Duodenal mucosa (tissue), 2 donors: Measurements from ENCODE around the gene QSER1.
"Not testable (repeated sequence)": the region's sequence is repeated elsewhere in the genome, so short reads cannot be mapped to it uniquely, and the experiment has no call there.

Source experiments
- H3K27ac ChIP-seq: one replicate; pipeline ENCODE4 v1.7.0; 2013; ENCODE audit warnings: low read depth, low read length
- H3K27me3 ChIP-seq, 2 donors: one replicate each; pipeline ENCODE4 v1.7.0; 2013; ENCODE audit warnings: low read length in 2 of 2, control low read depth in 1 of 2; ENCODE audit not compliant: insufficient read depth in 2 of 2, control insufficient read depth in 1 of 2
- H3K36me3 ChIP-seq, 2 donors: one replicate each; pipeline ENCODE4 v1.7.0; 2013; ENCODE audit warnings: low read length in 2 of 2, control low read depth in 1 of 2; ENCODE audit not compliant: insufficient read depth in 2 of 2, control insufficient read depth in 1 of 2
- H3K4me1 ChIP-seq, 2 donors: one replicate each; pipeline ENCODE4 v1.7.0; 2013; ENCODE audit warnings: low read length in 2 of 2, control low read depth in 1 of 2; ENCODE audit not compliant: insufficient read depth in 2 of 2, control insufficient read depth in 1 of 2
- H3K4me3 ChIP-seq, 2 donors: one replicate each; pipeline ENCODE4 v1.7.0; 2013; ENCODE audit warnings: low read length in 2 of 2, low read depth in 1 of 2
- H3K9ac ChIP-seq, 2 donors: one replicate each; pipeline ENCODE4 v1.7.0; 2013; ENCODE audit warnings: low read length in 2 of 2, low read depth in 1 of 2
- H3K9me3 ChIP-seq, 2 donors: one replicate each; pipeline ENCODE4 v1.7.0; 2013; ENCODE audit warnings: low read length in 2 of 2, control low read depth in 1 of 2; ENCODE audit not compliant: control insufficient read depth in 1 of 2

Gene QSER1

GRCh38 chr11:32949739-32950138 lies 57.1 kb downstream of the QSER1 start:
- Histone ChIP-seq H3K36me3 (peaks cover 0 to 5% of the 10 kb centered on the region in 2 donors), H3K4me1 (no peaks in the 10 kb centered on the region), H3K27me3 (no peaks in the 10 kb centered on the region), H3K9me3 (no peaks in the 10 kb centered on the region), H3K27ac (no peak overlapping the region), H3K4me3 (no peak overlapping the region), H3K9ac (no peak overlapping the region)

DNA sequence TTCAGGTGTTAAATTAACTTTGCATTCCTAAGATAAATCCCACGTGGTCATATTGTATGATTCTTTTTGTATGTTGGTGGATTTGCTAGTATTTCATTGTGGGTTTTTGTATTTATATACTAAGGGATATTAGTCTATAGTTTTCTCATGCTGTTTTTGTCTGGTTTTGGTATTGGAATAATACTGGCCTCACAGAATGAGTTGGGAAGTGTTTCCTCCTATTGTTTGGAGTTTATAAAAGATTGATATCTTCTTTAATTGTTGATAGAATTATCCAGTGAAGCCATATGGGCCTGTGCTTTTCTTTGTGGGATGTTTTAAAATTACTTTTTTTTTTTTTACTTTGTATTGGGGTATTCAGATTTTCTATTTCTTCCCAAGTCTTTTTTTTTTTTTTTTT lies 59.8 kb downstream of the QSER1 start:
- no peak overlapping the region for H3K9ac ChIP-seq
- no peak overlapping the region for H3K4me3 ChIP-seq
- peaks cover 0 to 8% of the 10 kb centered on the region in 2 donors for H3K36me3 ChIP-seq
- no peaks in the 10 kb centered on the region for H3K27me3 ChIP-seq
- no peaks in the 10 kb centered on the region for H3K9me3 ChIP-seq
- H3K27ac ChIP-seq = no peak overlapping the region
- H3K4me1 ChIP-seq = no peaks in the 10 kb centered on the region

DNA sequence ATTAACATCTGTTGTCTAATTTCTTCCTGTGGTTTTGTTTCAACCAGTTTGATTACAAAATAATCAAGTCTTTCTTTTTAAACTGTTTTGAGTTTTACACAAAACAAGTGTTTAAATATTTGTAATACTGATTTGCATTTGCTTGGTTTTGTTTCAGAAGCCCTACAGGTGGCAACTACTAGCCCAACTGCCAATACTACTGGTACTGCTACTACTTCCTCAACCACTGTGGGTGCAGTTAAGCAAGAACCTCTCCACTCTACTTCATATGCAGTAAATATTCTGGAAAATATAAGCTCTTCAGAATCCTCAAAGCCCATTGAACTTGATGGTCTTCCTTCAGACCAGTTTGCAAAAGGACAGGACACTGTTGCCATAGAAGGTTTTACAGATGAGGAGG lies 61.1 kb downstream of the QSER1 start:
- Histone ChIP-seq H3K4me3 (no peak overlapping the region), H3K9me3 (no peaks in the 10 kb centered on the region), H3K36me3 (peaks cover 0 to 16% of the 10 kb centered on the region in 2 donors), H3K9ac (no peak overlapping the region), H3K4me1 (no peaks in the 10 kb centered on the region), H3K27me3 (no peaks in the 10 kb centered on the region), H3K27ac (no peak overlapping the region)

- Histone ChIP-seq H3K36me3 (peaks cover 0 to 24% of the 10 kb centered on the region in 2 donors), H3K4me1 (no peaks in the 10 kb centered on the region), H3K9me3 (no peaks in the 10 kb centered on the region), H3K4me3 (no peak overlapping the region), H3K27ac (no peak overlapping the region), H3K9ac (no peak overlapping the region), H3K27me3 (no peaks in the 10 kb centered on the region)
Observed at GRCh38 chr11:32960553-32961164, 68.0 kb downstream of the QSER1 start.

DNA sequence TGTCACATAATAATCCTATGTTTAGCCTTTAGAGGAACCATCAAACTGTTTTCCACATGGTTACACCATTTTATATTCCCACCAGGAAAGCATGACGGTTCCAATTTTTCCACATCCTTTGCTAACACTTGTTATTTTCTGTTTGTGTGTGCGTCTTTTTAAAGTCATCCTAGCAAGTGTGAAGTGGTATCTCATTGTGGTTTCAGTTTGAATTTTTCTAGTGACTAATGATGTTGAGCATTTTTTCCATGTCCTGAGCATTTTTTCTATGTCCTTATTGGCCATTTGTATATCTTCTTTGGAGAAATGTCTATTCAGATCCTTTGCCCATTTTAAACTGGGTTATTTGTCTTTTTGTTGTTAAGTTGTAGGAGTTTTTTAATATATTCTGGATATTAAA lies 69.4 kb downstream of the QSER1 start:
- Histone ChIP-seq H3K36me3 (peaks cover 0 to 24% of the 10 kb centered on the region in 2 donors), H3K4me3 (no peak overlapping the region), H3K9me3 (no peaks in the 10 kb centered on the region), H3K27me3 (no peaks in the 10 kb centered on the region), H3K27ac (no peak overlapping the region), H3K4me1 (no peaks in the 10 kb centered on the region), H3K9ac (no peak overlapping the region)

DNA sequence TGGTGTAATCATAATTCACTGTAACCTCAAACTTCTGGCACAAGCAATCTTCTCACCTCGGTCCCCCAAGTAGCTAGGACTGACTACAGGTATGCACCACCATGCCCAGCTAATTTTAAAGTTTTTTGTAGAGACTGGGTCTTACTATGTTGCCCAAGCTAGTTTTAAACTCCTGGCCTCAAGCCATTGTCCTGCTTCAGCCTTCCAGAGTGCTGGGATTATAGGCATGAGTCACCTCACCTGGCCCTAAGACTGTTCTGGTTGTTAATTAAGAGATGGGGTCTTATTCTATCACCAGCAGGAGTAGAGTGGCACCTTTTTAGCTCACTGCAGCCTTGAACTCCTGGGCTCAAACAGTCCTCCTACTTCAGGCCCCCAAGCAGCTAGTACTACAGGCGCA lies 71.1 kb downstream of the QSER1 start:
- H3K4me3 ChIP-seq = no peak overlapping the region
- H3K27ac ChIP-seq = no peak overlapping the region
- H3K9ac ChIP-seq = no peak overlapping the region
- H3K4me1 ChIP-seq = no peaks in the 10 kb centered on the region
- peaks cover 0 to 13% of the 10 kb centered on the region in 2 donors for H3K36me3 ChIP-seq
- H3K9me3 ChIP-seq = no peaks in the 10 kb centered on the region
- no peaks in the 10 kb centered on the region for H3K27me3 ChIP-seq

- H3K9ac ChIP-seq = no peak overlapping the region
- H3K27ac ChIP-seq = no peak overlapping the region
- no peaks in the 10 kb centered on the region for H3K4me1 ChIP-seq
- no peaks in the 10 kb centered on the region for H3K27me3 ChIP-seq
- H3K4me3 ChIP-seq = no peak overlapping the region
- no peaks in the 10 kb centered on the region for H3K9me3 ChIP-seq
- H3K36me3 ChIP-seq = peaks cover 4 to 6% of the 10 kb centered on the region in 2 donors
Observed at GRCh38 chr11:32968541-32968940, 75.9 kb downstream of the QSER1 start.

DNA sequence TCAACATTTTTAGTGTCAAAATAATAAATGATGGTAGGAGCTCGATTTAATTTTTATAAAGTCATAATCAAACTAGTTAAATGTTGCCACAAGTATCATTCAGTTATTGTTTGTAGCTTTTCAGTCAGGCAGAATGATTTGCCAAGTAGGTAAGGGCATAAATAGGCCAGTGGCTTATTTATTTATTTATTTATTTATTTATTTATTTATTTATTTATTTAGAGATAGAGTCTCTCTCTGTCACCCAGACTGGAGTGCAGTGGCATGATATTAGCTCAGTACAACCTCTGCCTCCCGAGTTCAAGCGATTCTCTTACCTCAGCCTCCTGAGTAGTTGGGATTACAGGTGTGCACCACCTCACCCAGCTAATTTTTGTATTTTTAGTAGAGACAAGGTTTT lies 79.6 kb downstream of the QSER1 start:
- H3K9ac ChIP-seq, H3K4me3 ChIP-seq, H3K27me3 ChIP-seq, H3K36me3 ChIP-seq, H3K9me3 ChIP-seq, H3K27ac ChIP-seq, H3K4me1 ChIP-seq: not testable (repeated sequence)

- no peaks in the 10 kb centered on the region for H3K27me3 ChIP-seq
- no peak overlapping the region for H3K27ac ChIP-seq
- no peak overlapping the region for H3K4me3 ChIP-seq
- no peak overlapping the region for H3K9ac ChIP-seq
- H3K36me3 ChIP-seq = peaks cover 4 to 6% of the 10 kb centered on the region in 2 donors
- H3K4me1 ChIP-seq = no peaks in the 10 kb centered on the region
- no peaks in the 10 kb centered on the region for H3K9me3 ChIP-seq
Observed at GRCh38 chr11:32972781-32973180, 80.2 kb downstream of the QSER1 start.

GRCh38 chr11:32982626-32983025 lies 90.0 kb downstream of the QSER1 start:
- Histone ChIP-seq H3K4me3 (no peak overlapping the region), H3K36me3 (peaks cover 0 to 12% of the 10 kb centered on the region in 2 donors)

DNA sequence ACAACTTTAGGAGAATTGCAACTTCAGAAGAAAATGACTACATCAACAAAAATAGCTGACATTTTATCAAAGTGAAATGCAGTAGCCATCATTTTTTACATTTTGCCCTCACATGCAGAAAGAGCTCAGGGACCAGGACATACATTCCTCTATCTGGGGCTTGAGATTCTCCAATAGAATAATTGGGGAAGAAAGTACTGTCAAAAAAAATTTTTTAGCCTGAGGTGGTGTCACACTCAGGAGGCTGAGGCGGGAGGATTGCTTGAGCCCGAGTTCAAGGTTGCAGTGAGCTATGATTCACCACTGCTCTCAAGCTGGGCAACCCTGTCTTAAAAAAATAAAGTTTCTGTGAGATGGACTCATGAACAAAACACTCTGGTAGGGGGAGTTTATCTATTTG lies 90.9 kb downstream of the QSER1 start:
- H3K36me3 ChIP-seq = peaks cover 0 to 5% of the 10 kb centered on the region in 2 donors
- H3K27ac ChIP-seq = no peak overlapping the region
- no peaks in the 10 kb centered on the region for H3K9me3 ChIP-seq
- no peaks in the 10 kb centered on the region for H3K27me3 ChIP-seq
- no peaks in the 10 kb centered on the region for H3K4me1 ChIP-seq
- no peak overlapping the region for H3K9ac ChIP-seq
- H3K4me3 ChIP-seq = no peak overlapping the region

More at GRCh38 chr11:32982626-32983025, 90.0 kb downstream of the QSER1 start:
- Histone ChIP-seq H3K4me1 (no peaks in the 10 kb centered on the region), H3K9me3 (no peaks in the 10 kb centered on the region), H3K27ac (no peak overlapping the region), H3K27me3 (no peaks in the 10 kb centered on the region), H3K9ac (no peak overlapping the region)
